GM18870 (cell line): ENCODE data around the gene TXLNG.

ENCODE experiments used
- ATAC-seq: cut with Tn5 transposase; IDR thresholded peaks from one replicate; pipeline ENCODE4 v1.9.1; 2021; ENCODE audit warnings: moderate library complexity; ENCODE audit not compliant: unreplicated experiment

Gene TXLNG

GRCh38 chrX:16838202-16839066, 52.2 kb downstream of the TXLNG start:
- no peak for ATAC-seq

- ATAC-seq = no peak
These were observed 53.1 kb downstream of the TXLNG start for GRCh38 chrX:16839219-16839851.

GRCh38 chrX:16839852-16840460, 53.7 kb downstream of the TXLNG start:
- ATAC-seq = no peak

- no peak for ATAC-seq
These were observed 56.4 kb downstream of the TXLNG start for GRCh38 chrX:16842684-16843083.

GRCh38 chrX:16843208-16843909, 57.1 kb downstream of the TXLNG start:
- no peak for ATAC-seq

- no peak for ATAC-seq
These were observed 59.4 kb downstream of the TXLNG start for GRCh38 chrX:16845686-16846085.

GRCh38 chrX:16848541-16848940, 62.3 kb downstream of the TXLNG start:
- no peak for ATAC-seq

- ATAC-seq = no peak
These were observed 65.2 kb downstream of the TXLNG start for GRCh38 chrX:16851421-16851820.

- ATAC-seq = no peak
These were observed 65.6 kb downstream of the TXLNG start for GRCh38 chrX:16851827-16852226.

GRCh38 chrX:16852617-16853179, 66.4 kb downstream of the TXLNG start:
- no peak for ATAC-seq

- ATAC-seq = no peak
These were observed 67.3 kb downstream of the TXLNG start for GRCh38 chrX:16853537-16853936.

- ATAC-seq = peak; percentile 26
These were observed 69.3 kb downstream of the TXLNG start for GRCh38 chrX:16855363-16856075.

GRCh38 chrX:16856076-16856404, 69.8 kb downstream of the TXLNG start:
- ATAC-seq = peak; percentile 62

GRCh38 chrX:16856744-16857143, 70.5 kb downstream of the TXLNG start:
- ATAC-seq = no peak

GRCh38 chrX:16862829-16863228, 76.6 kb downstream of the TXLNG start:
- ATAC-seq = no peak

GRCh38 chrX:16867947-16868346, 81.7 kb downstream of the TXLNG start:
- no peak for ATAC-seq

- no peak for ATAC-seq
These were observed 82.7 kb downstream of the TXLNG start for GRCh38 chrX:16868920-16869319.

- ATAC-seq = peak; percentile 21
These were observed 83.3 kb downstream of the TXLNG start for GRCh38 chrX:16869393-16870094.

GRCh38 chrX:16870095-16870861, 84.0 kb downstream of the TXLNG start, which contains the start of gene RBBP7:
TSS of gene RBBP7 (minus strand) at chrX:16870362. CDS start at chrX:16870053, 309 bp downstream.
- ATAC-seq = peak; percentile 63
